Liver (tissue), 9 donors: Measurements from ENCODE around the gene PCNX2. TPM values are rescaled to one million over a fixed set of nuclear protein-coding genes. Genes with fewer than 3 reads are reported as not detected.
"Not testable (repeated sequence)": the region's sequence is repeated elsewhere in the genome, so short reads cannot be mapped to it uniquely, and the experiment has no call there.

Source experiments
- DNase-seq: peaks from one replicate; pipeline ENCODE4 v3.0.0-alpha.2; 2017; ENCODE audit warnings: low spot score
- H3K27ac ChIP-seq, 2 donors: one replicate each; pipeline ENCODE4 v1.7.0; 2013; ENCODE audit warnings: inconsistent platforms in 2 of 2, low read length in 2 of 2, control low read depth in 1 of 2, low read depth in 1 of 2, mild to moderate bottlenecking in 1 of 2
- H3K27me3 ChIP-seq, 4 donors: one replicate each; pipeline versions ENCODE4 v1.6.1 to v1.7.0; 2013; ENCODE audit warnings: low read length in 3 of 4, inconsistent platforms in 1 of 4, mild to moderate bottlenecking in 1 of 4, moderate library complexity in 1 of 4; ENCODE audit not compliant: control insufficient read depth in 4 of 4, insufficient read depth in 4 of 4
- H3K36me3 ChIP-seq, 4 donors: one replicate each; pipeline versions ENCODE4 v1.6.1 to v1.7.0; 2013; ENCODE audit warnings: low read length in 3 of 4, mild to moderate bottlenecking in 3 of 4, low read depth in 1 of 4, moderate library complexity in 1 of 4; ENCODE audit not compliant: control insufficient read depth in 4 of 4, insufficient read depth in 3 of 4
- H3K4me1 ChIP-seq, 4 donors: one replicate each; pipeline versions ENCODE4 v1.6.1 to v1.7.0; 2013; ENCODE audit warnings: low read length in 3 of 4, mild to moderate bottlenecking in 3 of 4, moderate library complexity in 1 of 4; ENCODE audit not compliant: control insufficient read depth in 4 of 4, insufficient read depth in 4 of 4
- H3K4me3 ChIP-seq, 3 donors: one replicate each; pipeline versions ENCODE4 v1.6.1 to v1.7.0; 2013; ENCODE audit warnings: low read length in 3 of 3, control low read depth in 1 of 3, low read depth in 1 of 3, mild to moderate bottlenecking in 1 of 3
- H3K9ac ChIP-seq, 2 donors: one replicate each; pipeline ENCODE4 v1.7.0; 2013; ENCODE audit warnings: low read length in 2 of 2, mild to moderate bottlenecking in 2 of 2, moderate library complexity in 2 of 2, control low read depth in 1 of 2, low read depth in 1 of 2
- H3K9me3 ChIP-seq, 4 donors: one replicate each; pipeline versions ENCODE4 v1.6.1 to v1.7.0; 2013; ENCODE audit warnings: low read length in 3 of 4; ENCODE audit not compliant: control insufficient read depth in 4 of 4
- FOXA1 ChIP-seq: IDR thresholded peaks from 2 replicates; pipeline ENCODE4 v1.6.1; 2016; ENCODE audit warnings: antibody characterized with exemption
- FOXA2 ChIP-seq: IDR thresholded peaks from 2 replicates; pipeline ENCODE4 v1.6.1; 2016; ENCODE audit warnings: antibody characterized with exemption
- HNF4A ChIP-seq, 2 donors: conservative IDR thresholded peaks; 2 replicates each; pipeline ENCODE4 v1.6.1; 2016; ENCODE audit warnings: antibody characterized with exemption in 2 of 2, mild to moderate bottlenecking in 2 of 2
- HNF4G ChIP-seq: IDR thresholded peaks from 2 replicates; pipeline ENCODE4 v1.6.1; 2016; ENCODE audit warnings: antibody characterized with exemption
- JUND ChIP-seq, 2 donors: IDR thresholded peaks; 2 replicates each; pipeline ENCODE4 v1.6.1; 2016; ENCODE audit warnings: antibody characterized with exemption in 2 of 2
- NR2F2 ChIP-seq: IDR thresholded peaks from 2 replicates; pipeline ENCODE4 v1.6.1; 2016; ENCODE audit warnings: antibody characterized with exemption
- RAD21 ChIP-seq, 2 donors: IDR thresholded peaks; 2 replicates each; pipeline ENCODE4 v1.6.1; 2016; ENCODE audit warnings: antibody characterized with exemption in 2 of 2, mild to moderate bottlenecking in 2 of 2
- RXRA ChIP-seq, 2 donors: IDR thresholded peaks; 2 replicates each; pipeline ENCODE4 v1.6.1; 2017 to 2018; ENCODE audit warnings: antibody characterized with exemption in 2 of 2, mild to moderate bottlenecking in 1 of 2
- SP1 ChIP-seq: IDR thresholded peaks from 2 replicates; pipeline ENCODE4 v1.6.1; 2018; ENCODE audit warnings: antibody characterized with exemption, mild to moderate bottlenecking
- TAF1 ChIP-seq: conservative IDR thresholded peaks from 2 replicates; pipeline ENCODE4 v1.6.1; 2016; ENCODE audit warnings: antibody characterized with exemption, mild to moderate bottlenecking
- YY1 ChIP-seq: IDR thresholded peaks from 2 replicates; pipeline ENCODE4 v1.6.1; 2016; ENCODE audit warnings: antibody characterized with exemption, mild to moderate bottlenecking
- WGBS: extraction: QIAGEN DNeasy Blood & Tissue Kit; methylation state at CpG from one replicate; pipeline ENCODE4 v1.1.7; 2013; 5-methylcytosine and 5-hydroxymethylcytosine counted together
- polyA plus RNA-seq, 2 donors: library from polyadenylated mRNA; stranded (reverse) in 1 of 2; unstranded in 1 of 2; fragments of 200-250 nt in 1 of 2; fragments of >200 nt in 1 of 2; fragmentation: Nextera tagmentation in 1 of 2; extraction: Ambion mirVana in 1 of 2; gene quantifications; one replicate each; pipeline versions ENCODE4 v1.2.1 to v1.2.3, GENCODE V29; 2013 to 2015
- total RNA-seq, 2 donors: library from RNA; depleted of rRNA; stranded (reverse); fragments of >200 nt; gene quantifications; one replicate each; pipeline ENCODE4 v1.2.3, GENCODE V29; 2014
- TF ChIP-seq, protein P1 (sequence below): IDR thresholded peaks from 2 replicates; pipeline ENCODE4 v1.6.1; 2016; ENCODE audit warnings: antibody characterized with exemption
- TF ChIP-seq, protein P2 (sequence below): IDR thresholded peaks from 2 replicates; pipeline ENCODE4 v1.6.1; 2016; ENCODE audit warnings: antibody characterized with exemption
- TF ChIP-seq, protein P3 (sequence below): fragments of 150-350 bp; IDR thresholded peaks from 2 replicates; pipeline ENCODE4 v1.5.1; 2017; ENCODE audit warnings: improper control_type of control experiment, low read depth, low read length; ENCODE audit not compliant: missing input control
- TF ChIP-seq, protein P4 (sequence below): IDR thresholded peaks from 2 replicates; pipeline ENCODE4 v1.6.1; 2016; ENCODE audit warnings: antibody characterized with exemption, mild to moderate bottlenecking
- TF ChIP-seq, protein P5 (sequence below): IDR thresholded peaks from 2 replicates; pipeline ENCODE4 v1.6.1; 2016; ENCODE audit warnings: antibody characterized with exemption
- donor health status: healthy.
- donor health status: healthy.
- donor health status: healthy.
- donor health status: healthy.
- donor health status: healthy.

PCNX2 gene
- total and polyA plus RNA-seq, 4 donors: 0.20 to 3.1 (median 0.92) TPM

DNA sequence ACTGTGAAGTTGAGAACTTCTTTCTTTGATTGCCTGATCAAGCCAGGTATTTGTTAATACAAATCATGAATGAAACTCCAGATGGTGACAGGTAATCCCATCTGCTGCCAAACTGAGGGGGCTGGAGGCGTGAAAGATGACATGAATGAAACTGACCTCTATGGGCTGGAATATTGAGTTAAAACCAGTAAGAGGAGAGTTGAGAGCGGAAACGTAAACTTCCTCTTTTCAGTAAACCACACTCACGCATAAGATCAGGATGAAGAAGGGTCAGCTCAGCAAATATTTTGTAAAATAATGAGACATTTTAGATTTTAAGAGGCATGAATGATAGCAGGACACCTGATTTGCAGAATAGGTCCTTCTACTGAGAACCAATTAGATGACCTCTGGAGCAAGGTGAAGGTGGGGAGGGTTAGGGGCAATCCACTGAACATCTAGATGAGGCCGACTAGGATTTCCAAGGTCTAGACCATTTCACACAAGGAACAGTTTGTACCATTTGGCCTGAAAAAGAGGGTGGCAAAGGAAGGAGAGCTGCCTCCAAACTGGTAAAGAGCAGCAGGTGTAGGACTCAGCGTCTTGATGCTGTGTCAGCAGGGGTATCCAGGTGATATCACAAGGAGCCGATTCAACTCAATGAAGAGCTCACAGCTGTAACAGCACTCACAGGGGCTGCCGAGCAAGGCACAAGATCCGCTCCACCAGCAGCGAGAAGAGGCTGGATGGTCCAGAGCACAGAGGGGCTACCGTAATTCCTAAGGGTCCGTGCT, 212.6 kb downstream of the PCNX2 start:
- H3K27me3 ChIP-seq: no peaks in the 10 kb centered on the region
- H3K9me3 ChIP-seq: no peaks in the 10 kb centered on the region
- 89% methylated on average over 12 of the region's 12 CpGs for WGBS
- no peak overlapping the region for H3K4me3 ChIP-seq
- no peak for DNase-seq
- H3K27ac ChIP-seq: no peak overlapping the region
- TF ChIP-seq HNF4G: no peak
- no peak for TF ChIP-seq SP1
- TF ChIP-seq, protein P1, sequence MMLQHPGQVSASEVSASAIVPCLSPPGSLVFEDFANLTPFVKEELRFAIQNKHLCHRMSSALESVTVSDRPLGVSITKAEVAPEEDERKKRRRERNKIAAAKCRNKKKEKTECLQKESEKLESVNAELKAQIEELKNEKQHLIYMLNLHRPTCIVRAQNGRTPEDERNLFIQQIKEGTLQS: no peak
- H3K9ac ChIP-seq: no peak overlapping the region
- no peaks in the 10 kb centered on the region for H3K36me3 ChIP-seq
- no peaks in the 10 kb centered on the region for H3K4me1 ChIP-seq

DNA sequence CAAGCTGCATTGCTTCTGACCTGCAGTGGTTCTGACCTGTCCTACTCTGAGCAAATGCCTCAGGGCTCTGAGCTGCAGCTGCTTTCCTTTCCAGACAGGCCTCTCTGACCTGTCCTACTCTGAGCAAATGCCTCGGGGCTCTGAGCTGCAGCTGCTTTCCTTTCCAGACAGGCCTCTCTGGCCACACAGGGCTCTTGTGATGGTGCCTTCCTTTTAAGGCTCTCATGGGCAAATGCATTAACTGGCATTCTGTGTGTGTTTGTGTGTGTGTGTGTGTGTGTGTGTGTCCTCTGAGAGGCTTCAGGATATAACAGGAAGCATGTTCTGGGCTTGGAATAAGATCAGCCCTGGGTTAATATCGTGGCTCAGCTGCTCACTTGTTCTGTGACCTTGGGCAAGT, 213.8 kb downstream of the PCNX2 start:
- no peaks in the 10 kb centered on the region for H3K9me3 ChIP-seq
- no peaks in the 10 kb centered on the region for H3K4me1 ChIP-seq
- H3K27ac ChIP-seq: no peak overlapping the region
- 57% methylated on average over 2 of the region's 2 CpGs for WGBS
- no peaks in the 10 kb centered on the region for H3K36me3 ChIP-seq
- no peak overlapping the region for H3K9ac ChIP-seq
- no peak overlapping the region for H3K4me3 ChIP-seq
- no peak for DNase-seq
- H3K27me3 ChIP-seq: no peaks in the 10 kb centered on the region
- TF ChIP-seq, protein P2, sequence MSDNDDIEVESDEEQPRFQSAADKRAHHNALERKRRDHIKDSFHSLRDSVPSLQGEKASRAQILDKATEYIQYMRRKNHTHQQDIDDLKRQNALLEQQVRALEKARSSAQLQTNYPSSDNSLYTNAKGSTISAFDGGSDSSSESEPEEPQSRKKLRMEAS: no peak
- no peak for TF ChIP-seq SP1
- no peak for TF ChIP-seq HNF4G
- TF ChIP-seq, protein P3, sequence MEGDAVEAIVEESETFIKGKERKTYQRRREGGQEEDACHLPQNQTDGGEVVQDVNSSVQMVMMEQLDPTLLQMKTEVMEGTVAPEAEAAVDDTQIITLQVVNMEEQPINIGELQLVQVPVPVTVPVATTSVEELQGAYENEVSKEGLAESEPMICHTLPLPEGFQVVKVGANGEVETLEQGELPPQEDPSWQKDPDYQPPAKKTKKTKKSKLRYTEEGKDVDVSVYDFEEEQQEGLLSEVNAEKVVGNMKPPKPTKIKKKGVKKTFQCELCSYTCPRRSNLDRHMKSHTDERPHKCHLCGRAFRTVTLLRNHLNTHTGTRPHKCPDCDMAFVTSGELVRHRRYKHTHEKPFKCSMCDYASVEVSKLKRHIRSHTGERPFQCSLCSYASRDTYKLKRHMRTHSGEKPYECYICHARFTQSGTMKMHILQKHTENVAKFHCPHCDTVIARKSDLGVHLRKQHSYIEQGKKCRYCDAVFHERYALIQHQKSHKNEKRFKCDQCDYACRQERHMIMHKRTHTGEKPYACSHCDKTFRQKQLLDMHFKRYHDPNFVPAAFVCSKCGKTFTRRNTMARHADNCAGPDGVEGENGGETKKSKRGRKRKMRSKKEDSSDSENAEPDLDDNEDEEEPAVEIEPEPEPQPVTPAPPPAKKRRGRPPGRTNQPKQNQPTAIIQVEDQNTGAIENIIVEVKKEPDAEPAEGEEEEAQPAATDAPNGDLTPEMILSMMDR: no peak
- TF ChIP-seq, protein P1: no peak
- no peak for TF ChIP-seq NR2F2
- no peak for TF ChIP-seq FOXA1
- TF ChIP-seq RXRA (IDR thresholded peaks at IDR 0.05): no peak
- TF ChIP-seq YY1: no peak
- TF ChIP-seq JUND (IDR thresholded peaks at IDR 0.05): no peak
- TF ChIP-seq, protein P4, sequence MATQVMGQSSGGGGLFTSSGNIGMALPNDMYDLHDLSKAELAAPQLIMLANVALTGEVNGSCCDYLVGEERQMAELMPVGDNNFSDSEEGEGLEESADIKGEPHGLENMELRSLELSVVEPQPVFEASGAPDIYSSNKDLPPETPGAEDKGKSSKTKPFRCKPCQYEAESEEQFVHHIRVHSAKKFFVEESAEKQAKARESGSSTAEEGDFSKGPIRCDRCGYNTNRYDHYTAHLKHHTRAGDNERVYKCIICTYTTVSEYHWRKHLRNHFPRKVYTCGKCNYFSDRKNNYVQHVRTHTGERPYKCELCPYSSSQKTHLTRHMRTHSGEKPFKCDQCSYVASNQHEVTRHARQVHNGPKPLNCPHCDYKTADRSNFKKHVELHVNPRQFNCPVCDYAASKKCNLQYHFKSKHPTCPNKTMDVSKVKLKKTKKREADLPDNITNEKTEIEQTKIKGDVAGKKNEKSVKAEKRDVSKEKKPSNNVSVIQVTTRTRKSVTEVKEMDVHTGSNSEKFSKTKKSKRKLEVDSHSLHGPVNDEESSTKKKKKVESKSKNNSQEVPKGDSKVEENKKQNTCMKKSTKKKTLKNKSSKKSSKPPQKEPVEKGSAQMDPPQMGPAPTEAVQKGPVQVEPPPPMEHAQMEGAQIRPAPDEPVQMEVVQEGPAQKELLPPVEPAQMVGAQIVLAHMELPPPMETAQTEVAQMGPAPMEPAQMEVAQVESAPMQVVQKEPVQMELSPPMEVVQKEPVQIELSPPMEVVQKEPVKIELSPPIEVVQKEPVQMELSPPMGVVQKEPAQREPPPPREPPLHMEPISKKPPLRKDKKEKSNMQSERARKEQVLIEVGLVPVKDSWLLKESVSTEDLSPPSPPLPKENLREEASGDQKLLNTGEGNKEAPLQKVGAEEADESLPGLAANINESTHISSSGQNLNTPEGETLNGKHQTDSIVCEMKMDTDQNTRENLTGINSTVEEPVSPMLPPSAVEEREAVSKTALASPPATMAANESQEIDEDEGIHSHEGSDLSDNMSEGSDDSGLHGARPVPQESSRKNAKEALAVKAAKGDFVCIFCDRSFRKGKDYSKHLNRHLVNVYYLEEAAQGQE: no peak
- TF ChIP-seq RAD21 (IDR thresholded peaks at IDR 0.05): no peak
- TF ChIP-seq TAF1: no peak
- TF ChIP-seq HNF4A (conservative IDR thresholded peaks at IDR 0.05): no peak
- no peak for TF ChIP-seq FOXA2
- TF ChIP-seq, protein P5, sequence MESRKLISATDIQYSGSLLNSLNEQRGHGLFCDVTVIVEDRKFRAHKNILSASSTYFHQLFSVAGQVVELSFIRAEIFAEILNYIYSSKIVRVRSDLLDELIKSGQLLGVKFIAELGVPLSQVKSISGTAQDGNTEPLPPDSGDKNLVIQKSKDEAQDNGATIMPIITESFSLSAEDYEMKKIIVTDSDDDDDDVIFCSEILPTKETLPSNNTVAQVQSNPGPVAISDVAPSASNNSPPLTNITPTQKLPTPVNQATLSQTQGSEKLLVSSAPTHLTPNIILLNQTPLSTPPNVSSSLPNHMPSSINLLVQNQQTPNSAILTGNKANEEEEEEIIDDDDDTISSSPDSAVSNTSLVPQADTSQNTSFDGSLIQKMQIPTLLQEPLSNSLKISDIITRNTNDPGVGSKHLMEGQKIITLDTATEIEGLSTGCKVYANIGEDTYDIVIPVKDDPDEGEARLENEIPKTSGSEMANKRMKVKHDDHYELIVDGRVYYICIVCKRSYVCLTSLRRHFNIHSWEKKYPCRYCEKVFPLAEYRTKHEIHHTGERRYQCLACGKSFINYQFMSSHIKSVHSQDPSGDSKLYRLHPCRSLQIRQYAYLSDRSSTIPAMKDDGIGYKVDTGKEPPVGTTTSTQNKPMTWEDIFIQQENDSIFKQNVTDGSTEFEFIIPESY: no peak

DNA sequence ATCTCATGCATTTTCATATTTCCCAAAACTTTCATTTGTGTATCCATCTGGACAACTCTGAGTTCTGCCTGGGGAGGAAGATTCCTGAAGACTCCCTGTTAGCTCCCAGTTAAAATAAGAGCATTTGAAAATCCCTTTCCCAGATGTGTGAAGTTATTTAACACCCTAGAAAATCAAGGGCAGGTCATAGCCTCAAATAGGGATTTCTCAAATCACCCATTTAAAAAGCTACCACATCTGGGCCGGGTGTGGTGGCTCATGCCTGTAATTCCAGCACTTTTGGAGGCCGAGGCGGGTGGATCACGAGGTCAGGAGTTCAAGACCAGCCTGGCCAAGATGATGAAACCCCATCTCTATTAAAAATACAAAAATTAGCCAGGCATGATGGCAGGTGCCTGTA, 214.7 kb downstream of the PCNX2 start:
- H3K9ac ChIP-seq, H3K36me3 ChIP-seq, H3K4me3 ChIP-seq, DNase-seq, H3K27me3 ChIP-seq, H3K9me3 ChIP-seq, H3K27ac ChIP-seq, H3K4me1 ChIP-seq: not testable (repeated sequence)
- 86% methylated on average over 4 of the region's 4 CpGs for WGBS
